KOPT-K1 (cell line): ENCODE measurements around the gene SERPINB2.

ENCODE experiments used
- H3K27ac ChIP-seq: fragments of 200-600 bp; sonication (generic); 2 replicates; pipeline ENCODE4 v1.5.1; 2016; ENCODE audit warnings: antibody characterized with exemption, mild to moderate bottlenecking, low read depth, low read length; ENCODE audit not compliant: poor library complexity, severe bottlenecking
- H3K36me3 ChIP-seq: fragments of 200-600 bp; sonication (generic); 2 replicates; pipeline ENCODE4 v1.5.1; 2017; ENCODE audit warnings: antibody characterized with exemption, mild to moderate bottlenecking, low read length, moderate library complexity; ENCODE audit not compliant: insufficient read depth
- H3K9me3 ChIP-seq: fragments of 200-600 bp; sonication (generic); 2 replicates; pipeline ENCODE4 v1.5.1; 2017; ENCODE audit warnings: antibody characterized with exemption, low read length, mild to moderate bottlenecking; ENCODE audit not compliant: insufficient read depth, poor library complexity, severe bottlenecking

The SERPINB2 gene, protein sequence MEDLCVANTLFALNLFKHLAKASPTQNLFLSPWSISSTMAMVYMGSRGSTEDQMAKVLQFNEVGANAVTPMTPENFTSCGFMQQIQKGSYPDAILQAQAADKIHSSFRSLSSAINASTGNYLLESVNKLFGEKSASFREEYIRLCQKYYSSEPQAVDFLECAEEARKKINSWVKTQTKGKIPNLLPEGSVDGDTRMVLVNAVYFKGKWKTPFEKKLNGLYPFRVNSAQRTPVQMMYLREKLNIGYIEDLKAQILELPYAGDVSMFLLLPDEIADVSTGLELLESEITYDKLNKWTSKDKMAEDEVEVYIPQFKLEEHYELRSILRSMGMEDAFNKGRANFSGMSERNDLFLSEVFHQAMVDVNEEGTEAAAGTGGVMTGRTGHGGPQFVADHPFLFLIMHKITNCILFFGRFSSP

DNA sequence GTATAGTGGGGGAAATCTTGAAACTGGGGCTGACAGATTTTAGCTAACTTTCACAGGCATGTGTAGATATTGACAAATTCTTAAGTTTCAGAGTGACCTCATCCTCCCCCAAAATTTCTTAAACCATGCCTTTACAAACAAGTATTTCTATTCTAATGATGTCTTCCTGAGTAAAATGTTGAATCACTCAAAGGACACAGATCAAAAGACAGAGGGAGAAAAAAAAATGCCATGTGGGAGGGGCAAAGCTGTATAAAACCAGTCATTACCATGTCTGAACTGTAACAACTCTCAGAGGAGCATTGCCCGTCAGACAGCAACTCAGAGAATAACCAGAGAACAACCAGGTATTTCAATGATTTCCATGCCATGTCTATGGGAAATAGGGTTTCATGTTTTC lies at the start of gene SERPINB2:
Gene SERPINB2 (plus strand): TSS at position 282 of the 400 bp plus-strand sequence. CDS start 3,740 bp downstream, outside the sequence.
- H3K36me3 ChIP-seq: no peaks in the 10 kb centered on the region
- no peaks in the 10 kb centered on the region for H3K9me3 ChIP-seq
- H3K27ac ChIP-seq: no peak within 1 kb of the TSS

DNA sequence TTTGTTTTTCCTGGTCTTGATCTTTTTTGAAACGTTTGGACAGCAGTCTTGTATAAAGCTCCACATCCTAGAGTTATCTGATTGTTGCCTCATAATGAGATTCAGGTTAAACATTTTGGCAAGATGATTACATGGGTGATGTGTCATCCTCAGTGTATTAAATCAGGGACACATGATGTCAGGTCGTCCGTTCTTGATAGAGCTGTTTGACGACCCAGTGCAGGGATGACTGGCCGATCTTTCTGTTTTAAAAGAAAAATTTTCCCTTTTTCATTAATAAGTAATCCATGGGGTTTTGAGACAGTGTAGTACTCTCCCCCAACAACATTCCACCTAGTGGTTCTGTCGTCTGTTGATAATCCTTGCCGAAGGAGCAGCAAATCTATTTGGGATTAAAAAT lies 44.5 kb upstream of the SERPINB2 start:
- Histone ChIP-seq H3K27ac (no peak overlapping the region), H3K9me3 (no peaks in the 10 kb centered on the region), H3K36me3 (no peaks in the 10 kb centered on the region)

DNA sequence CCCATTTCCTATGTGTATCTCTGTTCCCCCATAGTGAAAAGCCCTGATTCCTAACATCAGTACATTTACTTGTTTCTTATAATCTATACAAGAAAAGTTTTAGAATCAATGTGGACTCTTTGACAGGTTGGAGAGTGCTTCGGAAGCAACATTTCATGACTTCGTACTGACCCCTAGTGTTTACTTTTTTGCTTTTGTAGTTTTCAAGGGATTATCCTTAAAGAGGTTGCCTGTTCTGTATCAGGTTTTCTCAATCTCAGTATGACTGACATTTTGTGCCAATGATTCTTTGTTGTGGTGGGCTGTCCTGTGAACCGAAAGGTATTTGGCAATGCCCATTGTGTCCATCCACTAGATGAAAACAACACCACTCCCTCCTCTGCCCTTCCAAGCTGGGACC lies 43.3 kb upstream of the SERPINB2 start:
- Histone ChIP-seq H3K36me3 (no peaks in the 10 kb centered on the region), H3K27ac (no peak overlapping the region), H3K9me3 (no peaks in the 10 kb centered on the region)

DNA sequence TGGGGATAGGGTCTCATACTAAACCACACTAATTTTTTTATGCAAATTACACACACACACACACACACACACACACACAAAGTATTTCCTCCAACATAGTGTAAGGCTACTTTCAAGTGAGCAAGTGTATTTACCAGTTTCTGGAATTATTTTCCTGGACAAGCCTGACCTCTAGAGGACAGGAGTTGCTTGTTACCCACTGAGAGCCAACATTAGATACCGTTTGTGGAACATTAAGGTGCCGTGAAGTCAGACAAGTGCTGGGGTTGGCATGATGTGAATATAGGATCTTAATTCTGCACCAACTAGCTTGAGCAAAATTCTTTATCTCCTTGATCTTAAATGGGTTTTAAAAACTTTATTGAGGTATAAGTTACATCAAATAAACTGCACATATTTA lies 39.3 kb upstream of the SERPINB2 start:
- no peaks in the 10 kb centered on the region for H3K36me3 ChIP-seq

DNA sequence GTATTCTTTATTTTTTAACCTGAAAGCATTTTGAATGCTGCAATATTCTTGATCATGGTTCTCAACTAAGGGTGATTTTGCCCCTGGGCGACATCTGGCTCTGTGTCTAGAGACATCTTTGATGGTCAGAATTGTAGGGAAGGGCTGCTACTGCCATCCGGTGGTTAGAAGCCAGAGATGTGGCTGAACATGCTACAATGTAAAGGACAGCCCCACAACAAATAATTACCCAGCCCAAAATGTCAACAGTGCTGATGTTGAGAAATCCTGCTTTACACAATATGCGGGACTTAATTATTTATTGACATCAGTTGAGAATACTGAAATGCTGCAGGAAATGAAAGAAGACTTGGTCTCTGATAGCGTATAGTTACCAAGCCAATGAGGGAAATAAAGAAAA lies 37.5 kb upstream of the SERPINB2 start:
- Histone ChIP-seq H3K36me3 (no peaks in the 10 kb centered on the region), H3K27ac (no peak overlapping the region)

More for the DNA sequence above, 39.3 kb upstream of the SERPINB2 start:
- Histone ChIP-seq H3K27ac (no peak overlapping the region), H3K9me3 (no peaks in the 10 kb centered on the region)

DNA sequence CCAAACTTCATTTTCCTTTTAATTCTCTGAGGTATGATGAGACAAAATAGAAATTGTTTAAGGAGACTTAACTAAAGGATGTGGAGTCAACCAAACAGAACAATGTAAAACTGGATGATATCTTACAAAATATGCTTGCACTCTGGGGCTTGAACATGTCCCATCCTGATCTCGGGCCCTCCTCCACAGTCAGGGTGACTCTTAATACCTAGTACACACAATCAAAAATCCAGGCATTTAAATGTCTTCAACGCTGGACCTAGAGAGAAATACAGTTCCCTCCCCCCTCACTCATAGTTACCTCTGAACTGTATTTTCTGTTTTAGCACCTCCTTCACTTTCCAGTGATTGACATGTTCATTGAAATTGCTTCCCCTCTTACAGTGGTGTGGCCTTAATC lies 36.9 kb upstream of the SERPINB2 start:
- Histone ChIP-seq H3K36me3 (no peaks in the 10 kb centered on the region), H3K27ac (no peak overlapping the region), H3K9me3 (no peaks in the 10 kb centered on the region)

More for the DNA sequence above, 37.5 kb upstream of the SERPINB2 start:
- H3K9me3 ChIP-seq: no peaks in the 10 kb centered on the region

DNA sequence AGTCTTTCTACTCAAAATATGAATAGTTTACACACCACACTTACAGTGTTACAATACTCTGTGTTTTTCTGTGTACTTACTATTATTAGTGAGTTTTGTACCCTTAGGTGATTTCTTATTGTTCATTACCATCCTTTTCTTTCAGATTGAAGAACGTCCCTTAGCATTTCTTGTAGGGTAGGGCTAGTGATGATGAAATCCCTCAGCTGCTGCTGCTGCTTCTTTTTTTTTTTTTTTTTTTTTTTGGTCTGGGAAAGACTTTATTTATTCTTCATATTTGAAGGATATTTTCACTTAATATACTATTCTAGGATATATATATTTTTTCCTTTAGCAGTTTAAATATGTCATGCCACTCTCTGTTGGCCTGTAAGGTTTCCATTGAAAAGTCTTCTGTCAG lies 29.0 kb upstream of the SERPINB2 start:
- Histone ChIP-seq H3K9me3 (no peaks in the 10 kb centered on the region), H3K27ac (no peak overlapping the region), H3K36me3 (no peaks in the 10 kb centered on the region)

DNA sequence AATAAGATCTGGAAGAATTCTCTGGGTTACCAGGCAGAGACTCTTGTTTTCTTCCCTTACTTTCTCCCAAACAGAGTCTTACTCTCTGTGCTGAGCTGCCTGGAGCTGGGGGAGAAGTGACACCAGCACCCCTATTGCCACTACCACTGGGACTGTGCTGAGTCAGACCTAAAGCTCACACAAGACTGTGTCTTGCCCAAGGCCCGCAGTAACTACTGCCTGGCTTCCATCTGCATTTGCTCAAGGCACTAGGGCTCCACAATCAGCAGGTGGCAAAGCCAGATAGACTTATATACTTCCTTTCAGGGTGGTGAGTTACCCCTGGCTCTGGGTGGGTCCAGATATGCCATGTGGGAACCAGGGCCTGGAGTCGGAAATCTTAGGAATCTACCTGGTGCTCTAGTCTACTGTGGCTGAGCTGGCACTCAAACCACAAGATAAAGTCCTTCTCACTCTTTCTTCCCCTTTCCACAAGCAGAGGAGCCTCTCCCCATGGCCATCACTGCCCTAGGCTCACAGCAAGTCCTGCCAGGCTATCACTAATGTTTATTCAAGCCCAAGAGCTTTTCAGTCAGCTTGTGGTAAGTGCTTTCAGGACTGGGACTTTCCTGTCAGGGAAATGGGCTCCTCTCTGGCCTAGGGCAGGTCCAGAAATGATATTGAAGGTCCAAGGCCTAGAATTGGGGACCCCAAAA lies 27.6 kb upstream of the SERPINB2 start:
- Histone ChIP-seq H3K27ac (no peak overlapping the region), H3K36me3 (no peaks in the 10 kb centered on the region), H3K9me3 (no peaks in the 10 kb centered on the region)

DNA sequence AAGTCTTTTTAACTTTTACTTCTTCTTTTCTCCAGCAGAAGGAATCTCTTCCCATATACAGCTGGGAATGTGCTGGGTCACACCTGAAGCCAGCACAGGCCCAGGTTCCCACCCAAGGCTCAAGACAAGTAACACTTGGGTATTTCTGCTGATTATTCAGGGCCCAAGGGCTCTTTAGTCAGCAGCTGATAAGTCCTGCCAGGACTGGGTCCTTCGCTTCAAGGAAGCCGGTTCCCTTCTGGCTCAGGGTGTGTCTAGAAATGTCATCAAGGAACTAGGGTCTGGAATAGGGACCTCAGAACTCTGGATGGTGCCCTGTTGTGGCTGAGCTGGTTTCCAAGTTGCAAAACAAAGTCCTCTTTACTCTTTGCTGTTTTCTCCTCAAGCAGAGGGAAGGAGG lies 27.0 kb upstream of the SERPINB2 start:
- H3K9me3 ChIP-seq: no peaks in the 10 kb centered on the region
- H3K36me3 ChIP-seq: no peaks in the 10 kb centered on the region
- H3K27ac ChIP-seq: no peak overlapping the region

DNA sequence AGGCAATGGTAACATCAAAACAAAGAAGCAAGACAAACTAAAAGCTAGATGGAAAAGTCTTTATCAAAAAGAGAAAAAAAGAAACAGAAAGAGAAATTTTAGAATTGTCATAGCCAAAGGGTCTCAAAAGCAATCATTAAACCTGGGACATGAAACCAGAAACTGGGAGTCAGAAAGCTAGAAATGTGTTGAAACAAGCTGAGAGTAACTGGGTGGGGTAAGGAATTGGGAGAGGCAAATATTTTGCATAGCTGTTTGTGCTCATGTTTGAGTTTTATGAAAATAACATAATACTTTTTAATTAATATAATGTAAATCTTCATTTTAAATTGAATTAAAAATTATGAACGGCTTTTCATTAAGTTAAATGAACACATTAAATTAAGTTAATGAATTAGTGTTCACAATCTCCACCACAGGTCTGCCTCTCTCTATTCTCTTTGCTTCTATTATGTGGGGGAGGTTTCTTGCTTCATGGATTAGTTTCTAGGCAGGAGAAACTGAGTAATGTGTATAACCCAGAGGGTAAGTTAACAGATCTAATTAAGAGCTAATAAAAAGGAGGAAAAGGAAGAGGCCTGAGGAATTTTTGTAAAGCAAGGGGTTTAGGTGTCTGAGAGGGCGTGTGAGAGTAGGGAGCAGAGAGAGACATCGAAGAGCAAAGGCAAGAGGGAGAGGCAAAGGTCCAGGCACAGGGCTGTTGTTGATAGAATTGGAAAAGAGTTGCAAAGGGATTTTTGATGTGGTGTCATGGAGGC lies 20.0 kb upstream of the SERPINB2 start:
- Histone ChIP-seq H3K27ac (no peak overlapping the region), H3K36me3 (no peaks in the 10 kb centered on the region), H3K9me3 (no peaks in the 10 kb centered on the region)

DNA sequence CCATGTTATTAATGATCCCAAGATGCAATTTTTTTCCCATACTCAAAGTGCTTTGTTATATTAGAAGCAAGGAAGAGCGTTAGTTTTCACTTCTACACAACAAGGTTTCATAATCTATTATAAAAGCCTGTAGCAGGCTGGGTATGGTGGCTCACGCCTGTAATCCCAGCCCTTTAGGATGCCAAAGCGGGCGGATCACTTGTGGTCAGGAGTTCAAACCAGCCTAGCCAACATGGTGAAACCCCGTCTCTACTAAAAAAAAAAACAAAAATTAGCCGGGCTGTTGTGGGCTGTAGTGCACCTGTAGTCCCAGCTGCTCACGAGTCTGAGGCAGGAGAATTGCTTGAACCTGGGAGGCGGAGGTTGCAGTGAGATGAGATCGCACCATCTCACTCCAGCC lies 19.0 kb upstream of the SERPINB2 start:
- Histone ChIP-seq H3K9me3 (no peaks in the 10 kb centered on the region), H3K36me3 (no peaks in the 10 kb centered on the region), H3K27ac (no peak overlapping the region)

DNA sequence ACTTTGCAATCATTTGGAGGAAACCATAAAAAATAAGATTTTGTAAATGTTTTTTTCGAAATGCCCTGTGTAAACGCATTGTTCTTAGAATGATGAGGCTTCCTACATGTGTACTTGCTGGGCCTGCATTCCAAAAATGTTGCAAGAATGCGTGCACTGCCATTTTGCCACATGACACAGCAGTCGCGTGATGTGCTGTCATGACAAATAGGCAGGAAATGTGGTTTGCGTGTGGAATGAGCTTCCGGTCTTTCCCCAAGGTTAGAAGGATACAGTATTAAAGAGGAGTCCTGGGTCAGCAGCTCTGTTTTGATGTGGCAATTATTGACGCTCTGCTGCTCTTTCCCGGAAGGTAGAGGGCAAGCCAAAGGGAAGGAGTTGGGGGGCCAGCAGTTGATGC lies 18.1 kb upstream of the SERPINB2 start:
- Histone ChIP-seq H3K27ac (no peak overlapping the region), H3K9me3 (no peaks in the 10 kb centered on the region), H3K36me3 (no peaks in the 10 kb centered on the region)

DNA sequence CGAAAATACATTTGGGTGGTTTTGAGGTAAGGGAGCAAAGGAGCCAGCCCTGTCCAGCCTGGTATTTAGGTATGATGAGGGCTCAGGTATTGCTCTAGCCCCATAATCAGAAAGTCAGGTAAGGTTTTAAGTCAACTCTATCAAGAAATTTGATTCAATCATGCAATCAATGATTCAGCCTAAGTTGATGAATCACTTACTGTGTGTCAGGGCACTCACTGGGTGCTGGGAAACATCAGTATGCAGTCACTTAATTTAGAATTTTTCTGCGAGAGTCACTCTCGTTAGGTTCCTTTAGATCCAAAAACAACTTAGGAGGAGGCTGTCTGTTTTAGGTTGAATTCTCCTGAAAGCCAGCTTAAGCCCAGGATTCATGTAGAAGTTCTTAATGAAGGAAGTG lies 17.7 kb upstream of the SERPINB2 start:
- Histone ChIP-seq H3K36me3 (no peaks in the 10 kb centered on the region), H3K27ac (no peak overlapping the region), H3K9me3 (no peaks in the 10 kb centered on the region)

DNA sequence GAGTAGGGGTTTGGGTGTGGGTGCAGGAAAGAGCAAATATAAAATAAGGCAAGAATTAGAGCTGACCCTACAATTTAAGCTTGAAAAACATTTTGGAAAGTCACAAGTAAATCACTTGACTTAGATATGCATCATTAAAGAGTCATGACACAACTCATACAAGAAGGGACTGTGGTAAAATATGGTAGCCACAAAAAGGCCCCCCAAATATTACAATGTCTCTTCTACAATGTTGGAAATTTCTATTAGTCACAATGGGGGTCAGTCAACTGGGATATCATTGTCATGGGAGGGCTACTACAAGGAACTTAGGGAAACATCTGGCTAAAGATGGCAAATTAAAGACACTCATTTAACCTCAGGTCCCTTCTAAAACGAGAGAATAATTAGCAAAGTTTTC lies 15.7 kb upstream of the SERPINB2 start:
- Histone ChIP-seq H3K9me3 (no peaks in the 10 kb centered on the region), H3K27ac (no peak overlapping the region), H3K36me3 (no peaks in the 10 kb centered on the region)

DNA sequence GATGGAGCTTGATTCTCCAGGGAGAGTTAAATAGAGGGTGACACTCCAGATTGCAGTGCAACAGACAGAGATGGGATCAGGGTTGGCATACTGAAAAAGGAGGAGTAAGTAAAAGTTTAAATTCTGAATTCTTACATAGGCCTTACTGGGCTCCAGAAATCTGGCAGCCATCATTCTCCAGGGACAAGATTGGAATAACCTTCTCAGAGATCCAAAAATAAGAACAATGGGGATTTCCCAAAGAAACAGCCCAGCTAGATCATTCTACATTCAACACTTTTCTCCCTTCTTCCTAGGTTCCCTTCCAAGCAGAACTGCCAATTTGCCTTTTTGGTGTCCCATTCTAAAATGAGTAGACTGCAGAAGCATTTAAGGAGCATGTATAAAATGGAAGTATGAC lies 14.9 kb upstream of the SERPINB2 start:
- no peak overlapping the region for H3K27ac ChIP-seq
- no peaks in the 10 kb centered on the region for H3K36me3 ChIP-seq
- no peaks in the 10 kb centered on the region for H3K9me3 ChIP-seq
